HG02840 (cell line): ENCODE data around the gene BRMS1.
A peak's percentile ranks its signal among the peaks of the same experiment; 100 is the strongest.

ENCODE experiments used
- ATAC-seq: cut with Tn5 transposase; IDR thresholded peaks from one replicate; pipeline ENCODE4 v1.9.1; 2021; ENCODE audit warnings: mild to moderate bottlenecking, moderate library complexity, moderate number of reproducible peaks; ENCODE audit not compliant: unreplicated experiment, low FRiP score

BRMS1 gene

DNA sequence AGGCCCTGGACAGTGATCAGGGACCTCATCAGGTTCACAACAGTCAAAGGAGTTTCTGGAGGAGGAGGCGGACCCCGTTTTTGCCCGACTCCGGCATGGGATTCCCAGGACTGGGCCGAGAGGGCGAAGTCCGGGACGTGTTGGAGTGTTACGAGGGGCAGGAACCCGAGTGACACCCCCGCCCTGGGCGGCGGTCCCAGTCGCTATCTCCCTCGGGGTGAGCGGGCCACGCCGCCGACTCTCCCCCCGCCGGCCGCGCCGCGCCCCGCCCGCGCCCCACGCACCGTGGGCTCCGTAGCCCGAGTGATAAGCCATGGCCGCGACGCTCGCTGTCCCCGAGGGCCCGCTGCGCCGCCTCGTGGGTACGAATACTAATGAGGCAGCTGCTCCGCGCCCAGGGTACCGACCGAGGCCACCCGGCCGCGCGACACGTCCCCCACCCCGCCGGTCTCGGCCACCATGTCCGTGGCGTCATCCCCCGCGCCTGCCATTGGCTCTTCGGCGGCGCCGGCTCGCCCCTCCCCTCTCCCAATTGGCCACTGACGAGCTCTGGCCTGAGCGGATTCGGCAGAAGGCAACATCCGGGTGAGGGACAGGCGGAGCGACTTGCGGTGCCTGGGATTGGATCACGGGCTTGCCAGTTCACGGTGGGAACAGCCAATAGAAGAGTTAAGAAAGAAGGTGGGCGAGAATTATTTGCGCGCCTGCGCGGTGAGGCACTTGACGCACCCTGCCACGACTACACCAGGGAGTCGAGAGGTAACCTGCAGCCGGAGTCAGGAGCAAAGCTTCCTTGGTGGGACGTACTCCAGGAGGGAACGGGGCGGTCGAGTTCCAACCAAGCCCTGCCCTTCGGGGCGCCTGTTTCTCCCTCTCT, 56.0 kb downstream of the BRMS1 start, which contains the start of gene YIF1A:
Gene YIF1A (minus strand): TSS at position 473 of the 877 bp plus-strand sequence. CDS start 158 bp downstream, at position 315.
- ATAC-seq = peak; percentile 89

DNA sequence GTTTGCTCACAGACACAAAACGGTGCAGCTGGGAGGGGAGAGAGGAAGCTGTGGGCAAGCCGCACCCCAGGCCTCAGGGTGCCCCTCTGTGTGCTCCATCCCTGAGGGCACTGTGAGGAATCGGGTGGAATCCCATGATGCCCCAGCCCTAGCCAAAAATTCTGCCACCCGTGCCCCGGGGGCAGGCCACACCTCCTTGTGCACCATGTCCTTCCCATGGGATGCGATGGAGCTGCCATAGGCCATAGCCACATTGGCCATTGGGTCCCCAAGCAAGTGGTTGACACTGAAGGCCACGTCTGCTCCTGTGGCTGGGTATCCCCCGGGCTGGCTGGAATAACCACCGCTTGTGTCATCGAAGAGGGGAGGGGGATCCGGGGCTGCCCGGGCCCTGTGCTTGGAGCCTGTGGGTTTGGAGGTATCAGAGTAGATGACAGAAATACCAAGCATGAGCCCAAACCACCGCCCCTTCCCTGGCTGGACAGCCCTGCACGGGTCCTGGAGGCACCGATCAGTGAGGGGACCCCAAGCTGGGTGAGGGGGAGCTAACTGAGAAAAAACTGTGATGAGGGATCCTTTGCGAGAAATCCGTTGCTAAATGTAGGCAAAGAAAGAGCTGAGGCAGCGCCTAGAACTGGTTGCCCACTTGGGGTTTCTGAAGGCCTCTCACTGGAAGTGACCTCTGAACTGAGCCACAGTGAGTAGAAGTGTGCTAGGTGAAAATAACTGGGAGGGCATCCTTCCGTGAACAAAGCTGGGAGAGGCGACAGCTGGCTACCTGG, 56.8 kb downstream of the BRMS1 start:
- ATAC-seq = no peak
